A549 (cell line): ENCODE measurements around the gene PDE8A.
A peak's percentile ranks its signal among the peaks of the same experiment; 100 is the strongest.

ENCODE experiments used
- CEBPB ChIP-seq, 2 experiments: fragments of >200 bp in 1 of 2; sonication (Bioruptor Twin) in 1 of 2; formaldehyde crosslinking in 1 of 2; IDR thresholded peaks; 2 replicates each; pipeline ENCODE4 v1.6.1; 2012 to 2016
- FOXS1 ChIP-seq: fragments of 250-450 bp; sonication (Bioruptor Pico); IDR thresholded peaks from 2 replicates; pipeline ENCODE4 v1.5.0; 2020; ENCODE audit warnings: mild to moderate bottlenecking, moderate library complexity
- GATA3 ChIP-seq: IDR thresholded peaks from 2 replicates; pipeline ENCODE4 v1.6.1; 2012; ENCODE audit warnings: borderline replicate concordance
- JUN ChIP-seq, 2 experiments: fragments of >200 bp; sonication (Bioruptor Twin); formaldehyde crosslinking; IDR thresholded peaks; 2 replicates in 1 of 2; 3 replicates in 1 of 2; pipeline ENCODE4 v1.6.1; 2016 to 2017
- JUNB ChIP-seq: fragments of >200 bp; sonication (Bioruptor Twin); formaldehyde crosslinking; IDR thresholded peaks from 2 replicates; pipeline ENCODE4 v1.6.1; 2016
- KDM5A ChIP-seq: fragments of 200-600 bp; sonication (generic); IDR thresholded peaks from 2 replicates; pipeline ENCODE4 v1.6.1; 2016; ENCODE audit warnings: antibody characterized with exemption, mild to moderate bottlenecking
- MAFK ChIP-seq: fragments of 450-650 bp; IDR thresholded peaks from 2 replicates; pipeline ENCODE4 v1.6.1; 2014; ENCODE audit not compliant: partially characterized antibody
- POLR2A ChIP-seq: IDR thresholded peaks from 2 replicates; pipeline ENCODE4 v1.6.1; 2012; ENCODE audit warnings: mild to moderate bottlenecking, low read length
- TF ChIP-seq, protein P1 (sequence below): fragments of >200 bp; sonication (Bioruptor Twin); formaldehyde crosslinking; IDR thresholded peaks from 3 replicates; pipeline ENCODE4 v1.5.1; 2016
- TF ChIP-seq, protein P2 (sequence below): fragments of >200 bp; sonication (Bioruptor Twin); formaldehyde crosslinking; IDR thresholded peaks from 3 replicates; pipeline ENCODE4 v1.6.1; 2016
- TF ChIP-seq, protein P3 (sequence below): IDR thresholded peaks from 2 replicates; pipeline ENCODE4 v1.6.1; 2012

GRCh38 chr15:85044251-85044853 lies 62.7 kb downstream of the PDE8A start:
- TF ChIP-seq FOXS1 (no peak), CEBPB (IDR thresholded peaks at IDR 0.05) (no peak), MAFK (no peak), JUN (IDR thresholded peaks at IDR 0.05) (0 out of 5 replicates have a peak, but pooled peaks of 1 of the 2 experiments have one; percentile 24), KDM5A (0 out of 2 replicates have a peak, but pooled peaks have one; percentile 39), POLR2A (no peak), GATA3 (no peak), JUNB (no peak)
- TF ChIP-seq, protein P1, sequence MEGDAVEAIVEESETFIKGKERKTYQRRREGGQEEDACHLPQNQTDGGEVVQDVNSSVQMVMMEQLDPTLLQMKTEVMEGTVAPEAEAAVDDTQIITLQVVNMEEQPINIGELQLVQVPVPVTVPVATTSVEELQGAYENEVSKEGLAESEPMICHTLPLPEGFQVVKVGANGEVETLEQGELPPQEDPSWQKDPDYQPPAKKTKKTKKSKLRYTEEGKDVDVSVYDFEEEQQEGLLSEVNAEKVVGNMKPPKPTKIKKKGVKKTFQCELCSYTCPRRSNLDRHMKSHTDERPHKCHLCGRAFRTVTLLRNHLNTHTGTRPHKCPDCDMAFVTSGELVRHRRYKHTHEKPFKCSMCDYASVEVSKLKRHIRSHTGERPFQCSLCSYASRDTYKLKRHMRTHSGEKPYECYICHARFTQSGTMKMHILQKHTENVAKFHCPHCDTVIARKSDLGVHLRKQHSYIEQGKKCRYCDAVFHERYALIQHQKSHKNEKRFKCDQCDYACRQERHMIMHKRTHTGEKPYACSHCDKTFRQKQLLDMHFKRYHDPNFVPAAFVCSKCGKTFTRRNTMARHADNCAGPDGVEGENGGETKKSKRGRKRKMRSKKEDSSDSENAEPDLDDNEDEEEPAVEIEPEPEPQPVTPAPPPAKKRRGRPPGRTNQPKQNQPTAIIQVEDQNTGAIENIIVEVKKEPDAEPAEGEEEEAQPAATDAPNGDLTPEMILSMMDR: peak; percentile 88
- TF ChIP-seq, protein P2, sequence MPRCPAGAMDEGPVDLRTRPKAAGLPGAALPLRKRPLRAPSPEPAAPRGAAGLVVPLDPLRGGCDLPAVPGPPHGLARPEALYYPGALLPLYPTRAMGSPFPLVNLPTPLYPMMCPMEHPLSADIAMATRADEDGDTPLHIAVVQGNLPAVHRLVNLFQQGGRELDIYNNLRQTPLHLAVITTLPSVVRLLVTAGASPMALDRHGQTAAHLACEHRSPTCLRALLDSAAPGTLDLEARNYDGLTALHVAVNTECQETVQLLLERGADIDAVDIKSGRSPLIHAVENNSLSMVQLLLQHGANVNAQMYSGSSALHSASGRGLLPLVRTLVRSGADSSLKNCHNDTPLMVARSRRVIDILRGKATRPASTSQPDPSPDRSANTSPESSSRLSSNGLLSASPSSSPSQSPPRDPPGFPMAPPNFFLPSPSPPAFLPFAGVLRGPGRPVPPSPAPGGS: no peak
- TF ChIP-seq, protein P3, sequence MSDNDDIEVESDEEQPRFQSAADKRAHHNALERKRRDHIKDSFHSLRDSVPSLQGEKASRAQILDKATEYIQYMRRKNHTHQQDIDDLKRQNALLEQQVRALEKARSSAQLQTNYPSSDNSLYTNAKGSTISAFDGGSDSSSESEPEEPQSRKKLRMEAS: no peak
